GM19351 (cell line): Measurements from ENCODE around the gene PTAFR.

Experiments
- ATAC-seq: cut with Tn5 transposase; IDR thresholded peaks from one replicate; pipeline ENCODE4 v1.9.1; 2021; ENCODE audit warnings: mild to moderate bottlenecking, moderate library complexity; ENCODE audit not compliant: unreplicated experiment

Gene PTAFR

DNA sequence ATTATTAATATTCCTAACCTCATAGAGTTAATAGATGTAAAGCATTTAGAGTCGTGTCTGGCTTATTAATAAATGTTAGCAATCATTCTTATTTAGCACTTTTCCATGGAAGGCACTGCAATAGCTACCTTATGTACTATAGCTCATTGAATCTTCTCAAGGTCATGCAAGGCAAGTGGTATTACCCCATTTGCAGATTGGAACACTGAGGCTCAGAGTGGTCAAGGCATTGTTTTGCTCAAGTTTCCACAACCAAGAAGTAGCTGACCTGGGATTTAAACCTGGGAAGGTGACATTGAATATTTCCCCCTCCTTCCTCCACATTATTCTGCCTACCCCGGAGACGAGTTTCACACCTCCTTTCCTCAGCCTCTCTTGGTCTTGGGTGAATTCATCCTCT, 50.3 kb downstream of the PTAFR start:
- ATAC-seq, result no peak

DNA sequence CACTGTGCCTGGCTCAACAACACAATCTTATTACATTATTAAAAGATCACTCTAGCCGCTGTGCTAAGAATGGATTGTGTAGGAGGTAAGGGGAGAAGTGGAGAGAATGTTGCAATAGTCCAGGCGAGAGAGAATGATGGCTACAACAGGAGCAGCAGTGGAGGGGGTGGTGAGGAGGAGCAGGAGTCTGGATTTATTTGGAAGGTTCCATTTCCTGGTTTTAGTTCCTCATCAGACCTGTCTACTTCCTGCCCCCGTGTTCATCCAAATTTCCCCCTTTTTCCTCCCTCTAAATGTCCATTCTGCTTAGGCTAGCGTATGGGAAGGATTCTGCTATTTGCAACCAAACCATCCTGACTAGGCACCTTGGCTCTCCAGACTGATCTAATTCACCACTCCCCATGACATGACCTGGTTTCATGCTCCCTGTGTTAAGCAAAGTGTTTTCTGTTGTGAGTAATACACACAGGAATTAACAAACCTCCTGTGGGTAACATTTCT, 53.0 kb downstream of the PTAFR start:
- ATAC-seq, result no peak

DNA sequence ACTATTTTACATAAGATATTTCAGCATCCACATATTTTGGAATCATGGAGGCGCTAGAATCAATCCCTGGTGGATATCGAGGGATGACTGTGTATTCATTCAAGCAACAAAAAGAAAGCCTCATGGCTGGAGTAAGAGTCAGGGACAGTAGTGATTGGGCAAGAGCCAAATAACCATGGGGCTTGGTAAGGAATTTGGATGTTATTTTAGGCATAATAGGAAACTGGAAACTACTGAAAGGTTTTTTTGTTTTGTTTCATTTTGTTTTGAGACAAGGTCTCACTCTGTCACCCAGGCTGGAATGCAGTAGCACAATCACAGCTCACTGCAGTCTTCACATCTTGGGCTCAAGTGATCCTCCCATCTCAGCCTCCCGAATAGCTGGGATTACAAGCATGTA, 54.3 kb downstream of the PTAFR start:
- no peak for ATAC-seq

DNA sequence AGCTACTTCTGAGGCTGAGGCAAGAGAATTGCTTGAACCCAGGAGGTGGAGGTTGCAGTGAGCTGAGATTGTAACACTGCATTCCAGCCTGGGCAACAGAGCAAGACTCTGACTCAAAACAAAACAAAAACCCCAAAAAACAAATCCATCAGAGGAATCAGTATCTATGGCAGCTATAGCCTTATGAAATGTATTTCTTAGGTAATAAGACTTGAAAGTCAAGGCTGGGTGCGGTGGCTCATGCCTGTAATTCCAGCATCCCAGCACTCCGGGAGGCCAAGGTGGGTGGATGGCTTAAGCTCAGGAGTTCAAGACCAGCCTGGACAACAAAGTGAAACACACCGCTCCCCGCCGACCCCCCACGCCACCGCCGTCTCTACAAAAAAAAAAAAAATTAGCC, 56.9 kb downstream of the PTAFR start:
- ATAC-seq, result no peak

DNA sequence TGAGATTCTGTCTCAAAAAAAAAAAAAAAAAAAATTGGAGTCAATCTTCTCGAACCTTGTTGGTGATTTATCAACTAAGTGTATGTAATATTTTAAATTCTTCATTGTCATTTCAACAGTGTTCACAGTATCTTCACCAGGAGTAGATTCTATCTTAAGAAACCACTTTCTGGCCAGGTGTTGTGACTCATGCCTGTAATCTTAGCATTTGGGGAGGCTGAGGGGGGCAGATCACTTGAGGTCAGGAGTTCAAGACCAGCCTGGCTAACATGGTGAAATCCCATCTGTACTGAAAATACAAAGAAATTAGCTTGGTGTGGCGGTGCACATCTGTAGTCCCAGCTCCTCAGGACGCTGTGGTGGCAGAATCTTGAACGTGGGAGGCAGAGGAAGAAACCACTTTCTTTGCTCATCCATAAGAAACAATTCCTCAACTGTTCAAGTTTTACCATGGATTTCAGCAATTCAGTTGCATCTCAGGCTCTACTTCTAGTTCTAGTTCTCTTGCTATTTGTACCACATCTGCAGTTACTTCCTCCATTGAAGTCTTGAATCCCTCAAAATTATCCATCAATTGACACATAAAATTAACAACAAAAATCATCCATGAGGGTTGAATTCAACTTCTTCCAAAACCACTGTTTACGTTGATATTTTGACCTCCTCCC, 57.7 kb downstream of the PTAFR start:
- no peak for ATAC-seq

DNA sequence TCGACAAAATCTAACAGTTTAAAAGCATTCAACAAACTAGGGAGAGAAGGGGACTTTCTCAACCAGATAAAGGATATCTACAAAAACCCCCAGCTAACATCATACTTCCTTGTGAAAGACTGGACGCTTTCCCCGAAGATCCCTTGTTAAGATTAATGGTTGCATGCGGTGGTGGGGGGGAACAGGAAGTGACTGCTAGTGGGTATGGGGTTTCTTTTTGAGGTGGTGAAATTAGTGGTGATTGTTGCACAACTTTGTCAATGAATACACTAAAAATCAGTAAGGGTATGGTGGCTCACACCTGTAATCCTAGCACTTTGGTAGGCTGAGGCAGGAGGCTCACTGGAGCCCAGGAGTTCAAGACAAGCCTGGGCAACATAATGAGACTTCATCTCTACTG, 61.2 kb downstream of the PTAFR start:
- ATAC-seq, result no peak

DNA sequence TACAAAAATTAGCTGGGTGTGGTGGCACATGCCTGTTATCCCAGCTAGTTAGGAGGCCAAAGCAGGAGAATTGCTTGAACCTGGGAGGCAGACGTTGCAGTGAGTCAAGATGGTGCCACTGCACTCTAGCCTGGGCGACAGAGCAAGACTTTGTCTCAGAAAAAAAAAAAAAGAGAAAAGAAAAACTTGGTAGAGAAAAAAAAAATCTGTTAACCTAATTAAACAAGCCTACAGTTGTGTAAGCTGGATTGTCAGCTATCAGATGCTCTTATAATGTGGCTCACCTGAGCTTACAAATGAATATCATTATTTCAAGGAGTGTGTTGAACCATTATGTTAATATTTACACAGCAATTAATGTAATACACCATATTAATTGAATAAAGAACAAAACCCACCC, 61.6 kb downstream of the PTAFR start:
- no peak for ATAC-seq

DNA sequence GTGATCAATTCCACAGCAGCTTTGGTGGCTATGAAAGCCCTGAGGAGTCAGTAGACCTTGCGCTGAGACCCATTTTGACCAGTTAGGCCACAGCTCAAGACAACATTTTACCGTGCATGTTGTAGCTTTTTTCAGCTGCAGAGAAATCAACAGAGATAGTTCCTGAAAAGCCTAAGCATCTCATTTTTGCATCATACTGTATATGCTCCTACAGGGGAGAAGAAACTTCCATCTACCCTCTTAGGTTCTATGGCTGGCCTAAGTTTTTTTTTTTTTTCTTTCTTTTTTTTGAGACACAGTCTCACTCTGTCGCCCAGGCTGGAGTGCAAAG, 63.3 kb downstream of the PTAFR start:
- ATAC-seq, result no peak

DNA sequence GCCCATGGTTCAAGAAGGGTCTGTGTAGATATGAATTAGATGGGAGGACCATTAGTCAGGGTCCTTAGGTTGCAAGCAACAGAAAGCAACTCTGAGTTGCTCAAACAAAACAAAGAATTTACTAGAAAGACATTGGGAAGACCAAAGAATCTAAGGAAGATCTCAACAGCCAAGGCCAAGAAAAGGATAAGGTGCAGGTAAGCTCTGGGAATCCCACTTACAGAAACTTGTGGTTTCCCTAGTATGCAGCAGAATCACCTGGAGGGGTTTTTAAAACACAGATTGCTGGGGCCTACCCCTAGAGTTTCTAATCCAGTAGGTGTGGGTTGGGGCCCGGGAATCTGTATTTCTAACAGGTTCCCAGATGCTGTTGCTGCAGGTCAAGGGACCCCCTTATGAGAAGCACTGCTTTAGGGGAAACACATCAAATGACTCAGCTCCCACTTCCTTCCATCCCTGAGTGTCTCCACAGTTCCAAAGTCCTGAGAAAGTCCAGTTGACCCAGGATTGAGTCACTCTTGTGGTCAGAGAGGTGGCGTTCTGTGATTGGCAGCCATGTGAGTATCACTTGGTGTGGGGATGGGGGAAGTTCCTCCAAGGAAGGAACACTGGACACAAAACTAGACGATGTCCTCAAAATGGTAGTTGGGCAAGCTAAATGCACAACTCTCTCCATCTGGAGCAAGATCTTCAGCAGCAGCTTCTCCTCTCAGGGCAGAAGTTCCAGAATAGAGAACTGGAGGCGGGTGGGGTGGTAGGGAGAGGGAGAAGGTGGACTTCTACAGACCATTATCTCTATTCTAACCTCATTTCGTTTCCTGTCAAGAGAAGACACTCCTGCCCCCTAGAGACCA, 63.9 kb downstream of the PTAFR start:
- no peak for ATAC-seq

DNA sequence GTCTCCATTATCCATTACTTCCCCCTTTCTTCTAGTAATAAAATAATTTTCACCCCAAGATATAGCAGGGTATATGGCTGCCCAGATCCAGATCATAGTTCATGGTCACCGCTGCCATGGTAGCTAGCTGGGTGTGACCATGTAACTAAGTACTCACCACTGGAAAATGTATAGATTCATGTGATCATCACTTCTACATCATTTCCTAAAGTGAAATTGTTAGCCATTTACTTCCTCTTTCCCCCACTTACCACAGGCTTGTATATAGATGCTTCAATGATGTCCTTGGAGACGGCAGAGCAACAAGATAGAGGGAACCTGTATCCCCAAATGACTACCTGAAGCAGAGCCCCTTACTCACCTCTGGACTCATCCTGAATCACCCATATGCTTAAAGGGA, 65.3 kb downstream of the PTAFR start:
- no peak for ATAC-seq

DNA sequence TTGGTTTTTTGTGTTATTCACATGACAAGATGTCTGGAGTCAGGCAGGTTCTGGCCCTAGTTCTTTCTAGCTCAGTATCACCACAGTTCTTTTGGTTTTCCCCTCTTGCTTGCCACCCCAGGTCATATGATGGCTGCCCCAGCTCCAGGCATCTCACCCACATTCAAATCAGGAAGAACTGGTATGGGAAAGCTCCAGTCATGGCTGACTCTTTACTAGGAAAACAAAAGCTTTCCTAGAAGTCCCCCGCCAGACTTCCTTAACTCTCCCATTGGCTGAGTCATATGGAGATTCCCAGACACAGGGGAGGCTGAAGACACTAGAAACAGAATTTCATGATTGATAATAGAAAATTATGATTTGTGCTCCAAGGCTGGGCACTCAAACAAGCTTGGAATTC, 65.9 kb downstream of the PTAFR start:
- no peak for ATAC-seq

DNA sequence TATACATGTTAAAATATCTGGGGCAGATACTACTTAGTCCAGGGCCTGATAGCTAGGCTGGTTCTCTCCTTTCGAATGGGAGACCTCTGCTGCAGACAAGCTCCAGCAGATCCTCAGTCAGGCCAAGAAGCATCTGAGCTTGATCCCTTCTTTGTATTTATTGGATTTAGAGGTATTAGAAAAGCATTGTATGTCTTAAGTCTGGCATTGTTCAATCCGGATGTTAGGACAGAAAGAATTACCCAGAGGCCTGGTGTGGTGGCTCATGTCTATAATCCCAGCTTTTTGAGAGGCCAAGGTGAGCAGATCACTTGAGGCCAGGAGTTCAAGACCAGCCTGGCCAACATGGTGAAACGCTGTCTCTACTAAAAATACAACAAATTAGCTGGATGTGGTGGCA, 66.9 kb downstream of the PTAFR start:
- ATAC-seq, result no peak

DNA sequence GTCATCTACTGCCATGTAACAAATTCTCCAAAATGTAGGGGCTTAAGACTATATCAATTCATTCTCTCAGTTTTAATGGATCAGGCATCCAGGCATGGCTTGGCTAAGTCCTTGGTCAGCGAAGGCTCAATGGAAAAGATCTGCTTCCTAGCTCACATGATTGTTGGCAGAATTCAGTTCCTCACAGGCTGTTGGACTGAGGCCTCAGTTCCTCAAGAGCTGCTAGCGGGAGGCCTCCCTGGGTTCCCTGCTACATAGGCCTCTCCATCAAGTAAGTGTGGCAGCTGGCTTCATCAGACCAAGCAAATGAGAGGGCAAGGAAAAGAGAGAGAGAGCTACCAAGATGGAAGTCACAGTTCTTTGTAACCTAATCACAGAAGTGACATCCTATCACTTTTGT, 68.5 kb downstream of the PTAFR start:
- ATAC-seq, result no peak

DNA sequence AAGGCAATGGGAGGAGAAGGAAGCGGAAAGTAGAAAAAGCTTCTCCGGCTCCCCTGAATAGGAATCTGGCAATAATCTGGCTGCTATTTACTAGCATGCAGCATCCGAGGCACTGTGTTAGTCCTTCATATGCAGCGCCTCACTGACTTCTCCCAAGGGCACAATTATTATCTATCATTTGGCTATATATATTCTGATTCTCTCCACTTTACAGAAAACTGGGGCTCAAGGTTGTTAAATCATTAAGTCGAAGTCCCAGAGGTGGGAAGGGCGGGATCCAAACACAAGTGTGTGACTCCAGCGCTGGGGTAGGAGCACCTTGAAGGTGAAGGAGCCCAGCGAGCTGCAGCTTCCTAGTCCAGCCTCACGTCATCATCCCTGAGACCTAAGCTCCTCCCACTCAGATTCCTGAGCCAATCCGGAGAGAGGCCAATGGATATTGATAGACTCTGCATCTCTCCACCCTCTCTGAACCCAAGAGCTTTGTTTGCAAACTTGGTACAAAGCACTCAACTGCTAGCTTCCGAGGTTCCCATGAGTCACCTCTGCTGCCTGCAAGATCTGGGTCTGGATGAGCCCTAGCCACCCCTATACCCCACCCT, 71.5 kb downstream of the PTAFR start:
- no peak for ATAC-seq

DNA sequence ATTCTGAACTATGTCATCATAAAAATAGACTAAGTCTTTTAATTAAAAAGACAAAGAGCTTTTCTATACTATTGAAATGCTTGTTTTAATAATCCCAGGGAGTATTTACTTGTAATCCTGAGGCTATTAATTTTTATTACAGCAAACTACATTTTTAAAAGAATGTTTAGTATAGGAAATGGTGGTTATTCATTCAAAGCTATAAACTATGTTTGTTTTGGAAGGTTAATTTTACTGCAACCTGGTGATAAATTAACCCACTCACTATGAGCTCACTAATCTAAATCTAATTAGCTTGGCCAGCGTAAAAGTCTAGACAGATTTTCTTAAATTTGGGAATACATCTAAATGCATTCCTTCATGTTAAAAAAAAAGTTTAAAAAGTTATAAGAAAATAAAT, 74.3 kb downstream of the PTAFR start:
- ATAC-seq, result no peak

DNA sequence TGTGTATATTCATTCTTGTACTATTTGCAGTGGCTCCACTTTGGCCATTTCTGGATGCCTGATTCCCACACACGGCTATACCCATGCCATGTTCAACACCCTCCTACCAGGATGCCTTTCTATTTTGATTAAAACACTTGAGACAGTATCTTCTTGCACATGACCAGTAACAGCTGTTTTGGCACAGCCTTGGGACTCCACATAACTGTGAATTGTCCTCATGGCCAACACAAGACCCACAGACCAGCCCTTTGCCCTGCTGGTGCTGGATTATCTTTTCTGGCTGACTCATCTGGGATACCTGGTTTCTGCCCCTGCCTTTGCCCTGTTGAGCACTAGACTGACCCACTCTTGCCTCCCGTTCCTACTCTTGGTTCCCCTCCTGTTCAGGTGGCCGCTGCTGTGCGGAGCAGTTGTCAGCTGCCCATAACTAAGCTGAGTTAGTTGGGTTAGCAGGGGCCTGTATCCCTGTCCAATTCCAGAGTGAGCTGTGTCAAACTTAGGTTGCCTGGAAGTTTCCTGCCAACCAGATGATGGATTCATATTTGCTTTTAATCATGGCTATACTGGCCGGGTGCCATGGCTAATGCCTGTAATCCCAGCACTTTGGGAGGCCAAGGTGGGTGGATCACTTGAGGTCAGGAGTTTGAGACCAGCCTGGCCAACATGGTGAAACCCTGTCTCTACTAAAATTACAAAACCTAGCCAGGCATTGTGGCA, 77.3 kb downstream of the PTAFR start:
- ATAC-seq, result no peak
